HG03378 (cell line): ENCODE results near the gene OCEL1.
A peak's percentile ranks its signal among the peaks of the same experiment; 100 is the strongest.

ENCODE experiments used
- ATAC-seq: cut with Tn5 transposase; IDR thresholded peaks from one replicate; pipeline ENCODE4 v1.9.1; 2021; ENCODE audit warnings: mild to moderate bottlenecking, moderate library complexity; ENCODE audit not compliant: unreplicated experiment

Gene OCEL1

DNA sequence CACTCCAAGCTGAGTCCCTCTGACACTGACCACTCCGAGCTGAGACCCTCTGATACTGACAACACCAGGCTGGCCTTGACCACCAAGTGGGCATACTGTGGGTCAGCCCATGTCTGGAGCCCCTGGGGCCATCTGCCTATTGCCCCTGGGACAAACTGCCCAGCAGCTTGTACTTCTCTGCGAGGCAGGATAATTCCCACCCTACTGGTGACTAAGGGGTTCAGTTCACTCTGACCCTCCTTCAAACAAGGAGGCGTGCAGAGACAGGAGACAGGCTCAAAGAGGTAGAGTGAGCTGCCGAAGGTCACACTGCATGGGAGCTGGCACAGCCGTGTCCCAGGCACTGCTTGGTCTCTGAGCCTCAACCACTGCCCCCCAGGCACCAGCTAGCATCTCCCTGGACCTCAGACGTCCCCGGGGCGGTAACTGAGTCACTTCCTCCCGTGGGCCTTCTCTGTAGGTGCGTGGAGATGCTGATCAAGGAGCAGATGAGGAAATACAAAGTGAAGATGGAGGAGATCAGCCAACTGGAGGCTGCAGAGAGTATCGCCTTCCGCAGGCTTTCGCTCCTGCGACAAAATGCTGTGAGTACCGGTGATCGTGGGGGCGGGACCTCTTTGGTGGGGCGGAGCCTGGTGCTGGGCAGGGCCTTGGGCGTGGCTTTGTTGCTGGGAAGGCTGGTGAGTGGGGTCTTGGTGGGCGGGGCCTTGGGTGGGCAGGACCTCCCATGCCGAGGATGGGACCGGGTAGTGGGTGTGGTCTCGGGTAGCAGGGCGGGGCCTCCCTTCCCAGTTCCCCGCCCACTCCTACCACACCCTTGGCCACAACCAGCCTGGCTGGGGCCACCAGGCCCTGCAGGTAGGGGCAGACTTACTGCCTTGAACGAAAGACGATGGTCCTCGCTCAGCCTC, 16.6 kb upstream of the OCEL1 start:
- ATAC-seq = no peak

DNA sequence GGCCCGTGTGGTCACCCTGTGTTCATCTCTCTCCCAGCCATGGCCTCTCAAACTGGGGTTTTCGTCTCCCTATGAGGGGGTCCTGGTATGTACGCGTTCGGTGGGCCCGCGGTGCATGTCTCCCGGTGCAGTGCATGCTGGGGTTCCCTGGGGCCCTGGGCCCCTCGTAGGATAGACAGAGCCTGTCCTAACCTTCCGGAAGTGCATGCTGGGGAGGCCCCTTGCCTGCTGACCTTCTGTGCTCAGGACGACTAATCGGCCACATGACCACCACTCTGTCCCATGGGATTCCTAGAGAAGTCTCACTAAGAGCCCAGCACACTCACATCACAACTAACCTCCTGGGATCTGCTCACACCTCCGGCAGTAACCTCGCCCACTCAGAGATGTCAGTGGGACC, 15.7 kb upstream of the OCEL1 start:
- ATAC-seq = no peak

DNA sequence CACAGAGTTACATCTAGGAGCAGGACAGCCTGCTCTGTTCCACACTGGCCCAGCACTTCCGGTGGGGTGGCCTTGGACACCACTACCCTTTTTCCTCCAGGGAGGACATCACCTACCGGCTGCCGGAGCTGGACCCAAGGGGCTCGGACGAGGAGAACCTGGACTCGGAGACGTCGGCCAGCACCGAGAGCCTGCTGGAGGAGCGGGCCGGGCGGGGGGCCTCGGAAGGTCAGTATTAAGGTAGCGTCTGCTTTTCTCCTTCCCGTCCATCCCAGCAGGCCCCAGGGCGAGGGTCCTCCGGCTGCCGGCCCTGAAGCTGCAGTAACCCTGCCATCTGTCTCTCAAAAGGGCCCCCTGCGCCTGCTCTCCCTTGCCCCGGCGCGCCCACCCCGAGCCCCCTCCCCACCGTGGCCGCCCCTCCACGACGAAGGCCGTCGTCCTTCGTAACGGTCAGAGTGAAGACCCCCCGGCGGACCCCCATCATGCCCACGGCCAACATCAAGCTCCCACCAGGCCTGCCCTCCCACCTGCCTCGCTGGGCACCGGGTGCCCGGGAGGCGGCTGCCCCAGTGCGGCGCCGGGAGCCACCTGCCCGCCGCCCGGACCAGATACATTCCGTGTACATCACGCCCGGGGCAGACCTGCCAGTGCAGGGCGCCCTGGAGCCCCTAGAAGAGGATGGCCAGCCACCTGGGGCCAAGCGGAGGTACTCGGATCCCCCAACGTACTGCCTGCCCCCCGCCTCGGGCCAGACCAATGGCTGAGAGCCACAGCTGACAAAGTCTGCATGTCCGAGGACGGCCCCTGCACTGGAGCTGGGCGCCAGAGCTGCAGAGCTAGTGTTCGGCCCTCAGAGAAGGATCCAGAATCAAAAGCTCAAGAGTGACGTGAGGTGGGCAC, 14.2 kb upstream of the OCEL1 start:
- ATAC-seq = no peak

DNA sequence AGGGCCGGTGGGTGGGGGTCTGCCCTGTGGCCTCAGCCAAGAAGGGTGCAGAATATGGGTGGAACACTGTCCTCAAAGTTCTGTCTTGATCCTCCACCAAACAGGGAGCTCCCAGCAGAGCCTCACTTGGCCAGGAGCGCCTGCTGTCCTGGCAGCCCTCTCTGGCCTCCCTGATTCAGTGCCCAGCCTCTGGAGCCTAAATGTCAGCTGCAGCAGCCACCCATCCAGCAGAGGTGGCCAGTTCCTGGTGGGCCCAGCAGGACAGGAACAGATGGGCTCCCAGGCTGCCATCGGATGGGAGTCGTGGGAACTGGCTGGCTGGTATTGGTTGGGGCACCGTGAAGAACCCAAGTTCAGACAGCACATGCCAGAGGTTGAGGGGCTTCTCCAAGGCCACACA, 12.7 kb upstream of the OCEL1 start:
- no peak for ATAC-seq

DNA sequence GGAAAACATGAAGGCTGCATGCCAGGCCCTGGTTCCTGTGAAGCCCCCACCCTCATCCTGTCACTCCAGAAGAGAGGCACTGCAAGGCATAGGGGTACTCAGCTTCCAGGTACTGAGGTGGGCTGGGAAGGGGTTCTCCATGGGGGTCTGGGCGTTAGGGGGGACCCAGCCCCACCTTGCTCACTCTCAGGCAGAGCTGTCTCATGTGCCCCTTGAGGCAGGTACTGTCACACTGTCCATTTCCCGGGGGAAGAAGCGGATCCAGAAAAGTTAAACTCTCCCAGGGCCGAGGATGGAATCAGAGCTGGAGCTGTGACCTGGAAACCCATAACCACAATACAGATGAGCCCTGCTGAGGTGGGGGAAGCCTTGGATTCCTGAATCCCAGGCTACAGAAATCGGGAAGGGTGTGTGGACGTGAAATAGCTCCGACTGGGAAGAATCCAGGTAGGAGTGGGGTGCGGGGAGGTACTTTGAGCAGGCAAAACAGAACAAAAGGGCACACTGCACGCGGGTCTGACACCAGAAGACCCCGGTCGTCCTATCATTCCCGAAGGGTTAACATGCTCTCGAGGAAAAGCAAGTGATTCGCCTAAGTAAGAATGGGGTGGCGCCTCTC, 11.4 kb upstream of the OCEL1 start:
- no peak for ATAC-seq

DNA sequence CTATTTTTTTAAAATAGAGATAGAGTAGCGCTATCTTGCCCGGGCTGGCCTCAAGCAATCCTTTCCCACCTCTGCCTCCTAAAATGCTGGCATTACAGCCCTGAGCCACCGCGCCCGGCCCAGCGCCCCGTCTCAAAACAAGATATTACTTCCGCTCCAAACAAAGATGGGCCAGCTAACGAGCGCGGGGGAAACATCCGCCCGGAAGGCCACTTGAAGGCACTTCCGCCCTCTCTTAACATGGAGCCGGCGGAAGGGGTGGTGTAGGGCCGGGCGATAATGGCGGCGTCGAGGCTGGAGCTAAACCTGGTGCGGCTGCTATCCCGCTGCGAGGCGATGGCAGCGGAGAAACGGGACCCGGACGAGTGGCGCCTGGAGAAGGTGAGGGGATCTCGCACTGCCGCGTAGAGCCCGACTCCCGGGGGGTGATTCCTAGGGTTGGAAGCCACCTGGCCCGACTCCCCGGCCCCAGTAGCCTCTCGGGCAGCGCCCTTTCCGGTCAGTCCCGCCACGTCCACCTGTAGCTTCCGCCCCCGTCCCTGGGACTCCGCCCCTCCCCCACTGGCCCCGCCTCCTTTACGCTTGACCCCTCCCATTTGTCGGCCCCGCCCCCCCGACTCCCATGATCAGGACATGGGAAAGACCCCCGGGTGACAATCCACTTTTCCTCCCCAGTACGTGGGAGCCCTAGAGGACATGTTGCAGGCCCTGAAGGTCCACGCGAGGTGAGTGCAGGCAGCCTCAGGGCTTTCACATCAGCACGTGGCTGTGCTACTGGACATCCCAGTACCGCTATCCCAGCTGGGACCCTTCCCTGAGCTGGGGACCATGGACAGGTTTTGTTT, 10.7 kb upstream of the OCEL1 start, which contains the start of gene USE1:
USE1 (plus strand) TSS at position 231 of the 845 bp plus-strand sequence; CDS start at position 280, 49 bp downstream.
- peak; percentile 45 for ATAC-seq

DNA sequence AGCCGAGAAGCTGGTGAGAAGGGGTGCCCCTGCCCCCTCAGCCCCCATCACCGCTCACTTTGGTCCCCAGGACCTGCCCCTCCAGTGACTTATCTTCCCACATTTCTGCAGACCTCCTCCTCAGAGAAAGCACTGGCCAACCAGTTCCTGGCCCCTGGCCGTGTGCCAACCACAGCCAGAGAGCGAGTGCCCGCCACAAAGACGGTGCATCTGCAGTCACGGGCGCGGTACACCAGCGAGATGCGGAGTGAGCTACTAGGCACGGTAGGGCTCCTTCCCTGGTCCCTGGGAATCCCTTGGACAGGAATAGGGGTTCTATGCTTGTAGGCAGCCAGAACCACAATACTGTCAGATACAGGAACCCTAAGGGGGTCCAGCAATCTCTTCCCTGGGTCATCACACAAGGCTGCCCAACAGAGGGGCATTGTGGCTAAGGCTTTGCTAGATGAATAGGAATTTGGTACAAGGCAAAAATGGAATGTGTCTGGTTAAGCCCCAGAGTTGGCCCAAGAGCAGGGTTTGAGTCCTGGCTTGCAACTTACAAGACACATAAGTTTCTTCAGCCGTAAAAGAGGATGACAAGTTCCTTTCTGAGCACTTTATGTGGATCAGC, 9.9 kb upstream of the OCEL1 start:
- ATAC-seq = no peak

DNA sequence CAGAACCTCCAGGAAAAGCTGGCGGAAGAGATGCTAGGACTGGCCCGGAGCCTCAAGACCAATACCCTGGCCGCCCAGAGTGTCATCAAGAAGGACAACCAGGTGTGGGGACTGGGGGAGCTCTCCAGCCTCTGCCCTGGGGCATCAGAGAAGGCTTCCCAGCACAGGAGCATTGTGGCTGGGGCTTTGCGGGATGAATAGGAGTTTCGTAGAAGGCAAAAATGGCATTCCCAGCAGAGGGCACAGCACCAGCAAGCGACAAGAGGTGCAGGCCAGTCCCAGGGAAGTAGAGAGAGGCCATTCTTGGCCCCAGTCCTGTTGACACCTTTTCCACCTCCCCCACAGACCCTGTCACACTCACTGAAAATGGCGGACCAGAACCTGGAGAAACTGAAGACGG, 6.7 kb upstream of the OCEL1 start:
- ATAC-seq = no peak

DNA sequence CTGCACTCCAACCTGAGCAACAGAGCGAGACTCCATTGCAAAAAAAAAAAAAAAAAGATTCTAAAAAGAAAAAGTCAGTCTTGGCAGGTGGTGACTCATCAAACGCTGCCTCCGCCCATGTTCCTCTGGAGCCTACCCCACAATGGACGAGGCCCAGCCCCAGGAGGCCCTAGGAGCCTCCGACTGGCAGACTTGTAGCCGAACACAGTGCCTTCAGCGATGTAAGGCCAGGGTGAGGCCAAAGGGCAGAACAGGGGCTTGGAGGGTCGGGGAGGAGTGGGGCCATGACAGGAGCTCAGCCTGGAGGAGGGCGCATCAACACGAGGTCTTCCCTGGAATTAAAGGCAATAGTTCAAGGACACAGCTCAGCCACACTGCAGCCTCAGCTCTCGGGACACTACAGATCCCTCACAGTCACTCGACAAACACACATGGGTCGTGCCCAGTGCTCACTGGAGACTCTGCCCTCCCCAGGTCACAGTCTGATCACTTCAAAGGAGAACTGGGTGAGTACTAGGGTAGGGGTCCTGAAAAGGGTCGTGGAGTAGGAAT, 5.7 kb upstream of the OCEL1 start:
- ATAC-seq = no peak

DNA sequence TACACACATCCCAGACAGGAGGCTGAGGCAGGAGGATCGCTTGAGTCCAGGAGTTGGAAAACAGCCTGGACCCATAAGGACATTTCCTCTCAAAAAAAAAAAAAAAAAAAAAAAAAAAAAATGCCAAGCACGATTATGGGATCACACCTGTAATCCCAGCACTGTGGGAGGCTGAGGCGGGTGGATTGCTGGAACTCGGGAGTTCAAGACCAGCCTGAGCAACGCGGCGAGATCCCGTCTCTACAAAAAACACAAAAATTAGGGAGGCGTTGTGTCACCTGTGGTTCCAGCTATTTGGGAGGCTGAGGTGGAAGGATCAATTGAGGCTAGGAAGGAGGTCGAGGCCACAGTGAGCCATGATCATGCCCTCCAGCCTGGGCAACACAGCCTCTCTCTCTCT, 973 bp upstream of the OCEL1 start:
- ATAC-seq = no peak

DNA sequence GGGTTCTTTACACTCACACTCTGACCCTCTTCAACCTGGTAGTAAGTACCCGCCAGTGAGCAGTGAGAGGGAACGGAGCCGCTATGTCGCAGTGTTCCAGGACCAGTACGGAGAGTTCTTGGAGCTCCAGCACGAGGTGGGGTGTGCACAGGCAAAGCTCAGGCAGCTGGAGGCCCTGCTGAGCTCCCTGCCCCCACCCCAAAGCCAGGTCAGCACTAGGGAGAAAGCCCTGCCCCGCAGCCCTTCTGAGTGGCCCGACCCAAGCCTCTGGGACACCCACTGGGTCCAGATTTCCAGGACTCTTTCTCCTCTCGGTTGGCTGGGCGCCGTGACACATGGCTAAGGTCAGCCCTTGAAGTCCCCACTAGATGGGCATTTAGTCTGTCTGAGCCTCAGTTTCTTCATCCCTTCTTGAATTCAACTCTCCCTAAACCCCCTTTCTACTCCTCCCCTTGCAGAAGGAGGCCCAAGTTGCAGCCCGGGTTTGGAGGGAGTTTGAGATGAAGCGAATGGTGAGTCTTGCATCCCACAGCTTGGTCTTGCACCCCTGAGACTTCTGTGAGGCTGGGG, 1.9 kb downstream of the OCEL1 start:
- no peak for ATAC-seq

DNA sequence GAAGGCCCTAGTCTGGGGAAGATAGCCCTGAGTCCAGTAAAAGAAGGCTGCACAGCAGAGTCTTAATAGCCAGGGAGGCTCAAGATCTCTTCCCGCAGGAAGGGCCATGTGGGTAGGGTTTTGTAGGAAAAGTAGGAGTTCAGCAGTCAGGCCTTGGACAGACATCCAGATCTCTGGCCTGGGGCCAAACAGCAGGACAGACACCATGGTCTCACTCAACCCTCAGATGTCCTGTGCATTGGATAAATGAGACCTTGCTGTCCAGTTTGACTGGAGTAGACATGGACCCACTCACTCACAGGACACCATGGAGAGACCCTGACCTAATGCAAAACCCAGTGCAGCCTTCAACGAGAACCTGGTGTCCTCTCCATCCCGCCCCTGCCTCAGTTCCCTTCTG, 3.9 kb downstream of the OCEL1 start:
- no peak for ATAC-seq

DNA sequence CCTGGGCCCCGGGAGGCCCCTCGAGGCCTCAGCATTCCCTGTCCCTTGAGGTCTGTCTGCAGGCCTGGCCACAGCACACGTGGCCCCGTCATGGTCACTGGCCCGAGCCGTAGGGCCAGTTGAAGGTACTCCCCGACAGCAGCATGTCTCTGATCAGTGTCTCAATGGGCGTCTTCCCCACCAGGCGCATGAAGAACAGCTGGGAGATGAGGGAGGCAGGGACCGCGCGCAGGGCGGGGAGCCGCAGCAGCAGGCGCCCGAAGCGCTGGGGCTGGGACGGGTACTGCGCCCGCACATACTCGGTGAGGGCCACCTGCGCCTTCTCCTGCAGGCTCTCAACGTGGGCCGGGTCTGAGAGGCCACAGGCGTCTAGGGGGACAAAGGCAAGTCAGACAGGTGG, 6.2 kb downstream of the OCEL1 start:
- no peak for ATAC-seq

DNA sequence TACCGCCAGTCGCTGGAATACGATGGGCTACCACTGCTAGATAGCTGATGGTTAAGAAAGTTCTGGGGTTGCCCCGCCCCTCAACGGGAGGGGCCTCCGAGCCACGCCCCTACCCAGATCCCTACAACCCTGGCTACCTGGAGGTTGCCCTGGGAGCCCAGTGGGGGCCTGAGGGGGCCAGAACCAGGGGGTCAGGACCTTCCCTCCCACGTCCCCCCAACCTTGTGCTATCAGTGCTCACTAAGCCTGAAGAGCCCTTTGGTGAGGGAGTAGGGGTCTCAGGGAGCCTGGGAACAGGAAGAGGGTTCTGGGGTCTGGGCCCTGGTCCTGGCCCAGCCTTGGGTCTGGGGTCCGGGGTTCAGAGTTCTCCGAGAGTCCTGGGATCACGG, 8.9 kb downstream of the OCEL1 start:
- ATAC-seq = peak; percentile 57

DNA sequence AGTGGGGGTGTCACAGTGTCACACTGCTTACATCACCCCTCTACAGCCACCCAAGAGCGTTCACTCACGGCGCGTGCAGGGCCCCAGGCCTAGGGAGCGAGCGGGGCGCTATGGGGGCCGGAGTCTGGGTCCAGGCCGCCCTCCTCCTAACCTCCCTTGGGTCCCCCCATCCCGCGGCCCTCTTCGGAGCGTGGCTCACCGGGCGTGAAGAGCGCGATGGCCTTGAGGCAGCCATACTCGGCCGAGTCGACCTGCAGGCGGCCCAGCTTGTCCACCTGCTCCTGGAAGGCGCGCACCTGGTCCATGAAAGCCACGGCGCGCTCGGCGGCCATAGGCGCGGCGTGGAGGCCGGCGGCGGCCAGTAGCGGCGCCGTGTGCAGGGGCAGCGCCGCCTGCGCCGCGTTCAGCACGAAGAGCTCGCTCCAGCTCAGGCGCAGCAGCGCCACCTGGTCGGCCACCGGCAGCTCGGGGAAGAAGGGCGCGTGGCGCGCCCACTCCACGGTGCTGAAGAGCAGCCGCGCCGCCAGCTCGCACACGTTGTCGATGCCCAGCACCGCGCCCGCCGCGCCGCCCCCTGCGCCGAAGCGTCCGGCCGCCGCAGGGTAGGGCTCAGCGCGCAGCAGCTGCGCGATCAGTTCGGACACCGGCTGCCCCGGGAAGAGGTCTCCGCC, 9.4 kb downstream of the OCEL1 start:
- ATAC-seq = peak; percentile 43

DNA sequence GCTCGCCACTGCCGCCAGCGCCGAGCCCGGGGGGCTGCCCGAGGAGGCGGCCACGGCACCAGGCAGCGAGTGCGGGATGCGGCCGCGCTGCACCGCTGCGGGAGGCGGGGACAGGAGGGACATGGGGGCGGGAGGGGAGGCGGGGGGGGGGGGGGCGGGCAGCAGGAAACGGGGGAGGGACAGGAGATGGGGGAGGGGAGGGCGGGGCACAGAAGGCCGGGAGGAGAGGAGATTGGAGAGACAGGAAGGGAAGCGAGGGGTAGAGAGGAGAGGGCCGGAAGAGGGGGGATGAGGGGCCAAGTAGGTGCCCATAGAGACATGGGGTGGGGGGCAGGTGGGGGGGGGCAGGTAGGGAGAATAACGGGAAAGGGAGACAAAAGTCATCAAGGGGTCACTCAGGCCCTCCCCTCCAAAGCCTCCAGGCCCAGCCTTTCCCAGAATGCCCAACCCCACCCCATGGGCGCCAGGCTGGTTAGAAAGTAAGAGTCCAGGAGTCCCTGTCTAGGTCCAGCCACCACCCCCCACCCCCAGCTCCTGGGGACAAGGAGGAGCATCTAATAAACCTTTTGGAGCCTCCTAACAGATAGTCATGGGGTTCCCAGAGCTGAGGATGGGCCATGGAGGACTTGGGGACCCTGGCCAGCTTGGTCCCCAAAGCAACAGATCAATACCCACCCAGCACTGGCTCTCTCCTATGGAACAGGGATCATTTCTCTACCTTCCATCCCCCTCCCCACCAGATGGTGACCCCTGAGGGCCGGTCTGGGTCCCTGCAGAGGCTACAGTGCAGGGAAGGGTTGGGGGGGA, 10.1 kb downstream of the OCEL1 start:
- ATAC-seq = no peak

DNA sequence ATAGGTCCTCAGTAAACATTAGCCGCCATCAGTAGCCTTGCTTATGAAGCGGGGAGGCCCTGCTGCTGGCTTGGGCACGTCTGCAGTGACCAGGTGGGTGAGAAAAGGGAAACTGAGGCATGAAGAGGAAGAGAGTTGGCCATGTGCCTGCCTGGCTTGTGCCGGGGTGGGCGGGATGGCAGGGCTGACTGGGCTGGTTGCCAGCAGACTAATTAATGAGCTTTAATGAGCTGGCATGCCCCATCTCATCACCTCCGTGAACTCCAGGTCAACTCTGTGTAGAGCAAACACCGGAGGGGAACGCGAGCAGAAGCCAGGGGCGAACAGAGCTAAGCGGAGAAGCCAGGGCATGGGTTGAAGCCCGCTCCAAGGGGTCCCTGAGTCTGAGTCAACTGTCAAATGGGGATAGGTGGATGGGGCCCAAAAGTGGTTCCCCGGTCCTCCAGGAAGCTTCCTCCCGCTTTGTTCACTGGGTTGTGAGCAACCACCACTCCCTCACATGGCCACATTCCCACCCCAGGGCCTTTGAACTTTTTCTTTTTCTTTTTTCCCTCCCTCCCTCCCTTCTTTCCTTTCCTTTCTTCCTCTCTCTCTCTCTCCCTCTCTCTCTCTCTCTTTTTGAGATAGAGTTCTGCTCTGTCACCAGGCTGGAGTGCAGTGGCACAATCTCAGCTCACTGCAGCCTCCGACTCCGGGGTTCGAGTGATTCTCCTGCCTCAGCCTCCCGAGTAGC, 11.0 kb downstream of the OCEL1 start:
- no peak for ATAC-seq
